NCI-H2029 treated with DMSO at 0.1 percent for 48 hours (cell line): ENCODE data around the gene PRCC.

Experiments
- DNase-seq: peaks from one replicate; lab custom pipeline; 2025; lab: John Stamatoyannopoulos, UW

PRCC gene

DNA sequence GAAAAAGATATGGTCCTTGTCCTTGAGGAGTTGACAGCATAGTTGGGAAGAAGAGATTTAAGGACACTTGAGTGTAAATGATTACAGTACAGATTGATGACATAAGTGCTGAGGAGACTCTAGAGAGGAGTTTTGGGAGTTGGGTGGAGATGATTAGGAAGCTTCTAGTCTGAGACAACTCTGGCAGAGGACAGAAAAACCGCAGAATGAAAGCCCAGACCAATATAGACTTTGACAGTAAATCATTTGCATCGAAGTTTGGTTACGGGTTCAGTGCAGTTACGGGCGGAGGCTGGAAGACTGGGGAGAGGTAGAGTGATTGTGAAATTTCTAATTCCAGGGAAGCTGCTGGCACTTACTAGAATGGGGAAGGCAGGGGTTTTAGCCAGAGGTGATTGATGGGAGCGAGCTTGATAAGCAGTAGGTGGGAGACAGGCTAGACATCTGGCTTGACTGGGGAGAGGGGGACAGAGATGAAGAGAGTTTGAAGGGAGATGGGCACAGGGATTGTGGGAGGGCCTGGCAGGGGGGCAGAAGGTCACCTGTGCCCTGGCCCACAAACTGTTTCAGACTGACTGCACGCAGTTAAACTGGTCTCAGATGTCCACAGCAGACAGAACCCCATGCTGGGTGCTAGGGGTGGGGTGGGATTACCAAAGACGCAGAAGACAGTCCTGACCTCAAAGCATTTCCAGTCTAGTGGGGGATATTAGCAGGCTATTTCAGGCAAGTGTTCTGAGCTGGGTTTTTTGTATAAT, 29.2 kb downstream of the PRCC start:
- no peak for DNase-seq

DNA sequence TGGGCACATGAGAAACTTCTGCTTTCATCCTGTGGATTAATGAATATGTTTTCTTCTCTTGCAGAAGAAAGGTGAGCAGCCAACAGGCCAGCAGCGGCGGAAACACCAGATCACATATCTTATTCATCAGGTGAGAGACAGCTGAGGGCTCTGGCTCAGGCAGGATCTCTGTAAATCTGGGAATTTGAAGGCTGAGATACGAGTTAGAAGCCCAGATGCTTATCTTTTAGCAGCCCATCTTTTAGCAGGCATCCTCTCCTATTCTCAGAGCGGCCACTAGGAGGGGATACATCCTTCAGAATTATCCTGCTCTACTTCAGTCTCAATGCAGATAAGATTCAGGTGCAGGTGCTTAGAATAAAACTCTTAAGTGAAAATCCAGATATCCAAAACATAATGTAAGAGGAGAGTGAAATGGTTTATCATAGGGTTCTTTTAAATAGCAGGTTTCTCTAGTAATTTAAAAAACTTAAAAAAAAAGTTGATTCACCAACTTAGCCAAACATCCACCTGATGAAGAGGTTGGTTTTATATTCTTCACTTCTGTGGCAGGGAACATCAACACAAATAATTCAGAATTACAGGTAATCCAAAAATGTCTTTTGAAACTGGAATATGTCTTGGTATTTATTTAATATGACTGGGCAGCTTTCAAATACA, 30.0 kb downstream of the PRCC start:
- DNase-seq: peak; percentile 37

DNA sequence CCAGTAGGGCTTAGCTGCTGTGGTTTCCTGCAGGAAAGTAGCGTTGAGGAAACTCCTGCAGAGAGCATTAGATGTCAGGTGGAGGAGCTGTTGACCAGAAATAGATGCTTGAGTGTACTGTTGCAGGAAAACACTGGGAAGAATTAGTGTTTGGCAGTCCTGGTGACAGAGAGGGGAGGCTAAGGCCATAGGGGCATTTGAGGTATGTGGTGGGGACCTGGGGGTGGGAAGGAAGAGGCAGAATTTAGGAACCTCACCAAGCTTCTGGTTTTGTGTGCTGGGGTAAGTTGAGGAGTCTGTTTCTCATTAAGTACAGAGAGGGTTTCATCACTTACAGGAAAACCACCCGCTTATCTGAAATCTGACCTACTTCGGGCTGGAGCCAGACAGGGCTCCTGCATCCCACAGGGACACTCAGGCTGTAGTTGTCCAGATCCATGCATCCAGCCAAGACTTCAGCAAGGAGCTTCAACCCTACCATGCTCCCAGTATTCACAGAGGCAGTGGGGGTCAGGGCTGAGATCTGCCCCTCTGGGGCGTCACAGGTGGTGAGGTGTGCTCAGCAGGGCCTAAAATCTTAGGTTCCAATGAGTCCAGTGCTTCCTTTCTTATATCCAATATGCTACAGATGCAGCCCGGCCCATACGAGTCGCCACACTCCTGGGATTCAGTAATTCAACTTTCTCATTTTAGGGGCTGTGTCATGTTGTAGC, 34.2 kb downstream of the PRCC start:
- DNase-seq: peak; percentile 2

DNA sequence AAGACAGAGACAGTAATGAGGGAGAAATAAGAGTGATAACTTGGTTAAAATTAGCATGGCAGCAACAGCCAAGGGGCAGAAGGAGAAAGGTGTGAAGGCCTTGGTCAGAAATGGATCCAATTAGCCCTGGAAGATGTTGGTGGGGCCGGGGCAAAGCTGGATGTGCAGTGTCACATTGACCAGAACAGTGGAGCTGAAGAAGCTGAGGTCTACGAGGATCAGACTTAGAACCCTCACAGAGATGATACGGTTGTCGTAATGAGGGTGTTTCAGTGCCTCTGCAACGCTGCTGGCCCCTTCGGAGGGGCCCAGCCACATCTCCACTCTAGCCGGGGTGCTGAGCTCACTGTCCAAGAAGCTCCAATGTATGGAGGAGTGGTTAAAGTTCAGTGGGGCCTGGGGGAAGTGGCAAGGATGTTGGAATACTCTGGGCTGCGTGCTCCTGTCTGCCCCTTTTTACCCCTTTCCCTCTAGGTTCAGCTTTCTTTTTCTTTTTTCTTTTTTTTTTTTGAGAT, 35.1 kb downstream of the PRCC start:
- no peak for DNase-seq

DNA sequence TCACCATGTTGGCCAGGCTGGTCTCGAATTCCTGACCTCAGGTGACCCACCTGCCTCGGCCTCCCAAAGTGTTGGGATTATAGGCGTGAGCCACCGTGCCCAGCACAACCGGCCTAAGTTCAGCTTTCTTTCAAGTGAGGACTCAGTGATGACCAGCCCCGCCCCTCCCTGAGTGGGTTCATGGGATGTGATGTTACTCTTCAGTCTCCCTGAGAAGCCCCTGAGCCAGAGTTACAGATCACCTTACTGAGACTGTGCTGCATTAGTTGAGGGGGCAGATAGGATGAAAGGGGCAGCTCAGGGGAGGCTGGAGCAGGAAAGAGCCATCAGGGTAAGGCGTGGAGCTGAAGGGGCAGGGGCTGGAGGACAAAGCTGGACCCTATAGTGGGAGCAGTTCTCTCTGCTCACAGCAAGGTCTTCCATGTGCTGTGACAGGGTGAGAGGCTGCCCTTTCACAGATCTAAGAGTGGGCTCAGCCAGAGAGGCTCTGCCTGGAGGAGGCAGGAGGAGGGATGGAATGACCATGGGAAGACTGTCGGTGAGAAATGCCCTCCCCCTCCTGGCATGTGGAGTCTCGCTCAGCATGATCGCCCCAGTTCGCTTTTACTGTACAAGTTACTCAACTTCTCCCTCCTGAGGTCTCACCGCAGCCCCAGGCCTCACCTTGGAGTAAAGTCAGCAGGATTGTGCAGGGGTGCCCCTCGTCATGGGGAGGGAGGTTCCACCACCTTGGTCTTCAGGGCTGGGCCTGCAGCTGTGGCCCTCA, 35.9 kb downstream of the PRCC start:
- DNase-seq: no peak

DNA sequence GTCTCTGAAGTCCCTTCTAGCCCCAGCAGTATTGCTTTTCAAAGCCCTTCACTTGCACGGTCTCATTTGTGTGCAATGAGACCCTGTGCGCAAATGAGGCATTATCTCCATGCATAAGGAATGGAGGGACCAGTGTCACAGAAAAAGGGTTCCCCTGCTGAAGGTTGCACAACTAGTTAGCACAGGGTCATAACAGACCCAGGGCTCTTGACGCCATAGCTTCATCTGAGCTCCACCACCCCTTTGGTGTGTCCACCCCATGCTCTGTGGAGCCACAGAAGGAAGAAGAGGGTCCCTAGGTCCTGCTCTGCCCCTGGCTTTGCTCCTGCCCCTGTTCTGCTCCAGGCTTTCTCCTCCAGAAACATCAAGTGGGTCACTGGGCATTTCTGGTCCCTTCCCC, 36.7 kb downstream of the PRCC start:
- DNase-seq: no peak

DNA sequence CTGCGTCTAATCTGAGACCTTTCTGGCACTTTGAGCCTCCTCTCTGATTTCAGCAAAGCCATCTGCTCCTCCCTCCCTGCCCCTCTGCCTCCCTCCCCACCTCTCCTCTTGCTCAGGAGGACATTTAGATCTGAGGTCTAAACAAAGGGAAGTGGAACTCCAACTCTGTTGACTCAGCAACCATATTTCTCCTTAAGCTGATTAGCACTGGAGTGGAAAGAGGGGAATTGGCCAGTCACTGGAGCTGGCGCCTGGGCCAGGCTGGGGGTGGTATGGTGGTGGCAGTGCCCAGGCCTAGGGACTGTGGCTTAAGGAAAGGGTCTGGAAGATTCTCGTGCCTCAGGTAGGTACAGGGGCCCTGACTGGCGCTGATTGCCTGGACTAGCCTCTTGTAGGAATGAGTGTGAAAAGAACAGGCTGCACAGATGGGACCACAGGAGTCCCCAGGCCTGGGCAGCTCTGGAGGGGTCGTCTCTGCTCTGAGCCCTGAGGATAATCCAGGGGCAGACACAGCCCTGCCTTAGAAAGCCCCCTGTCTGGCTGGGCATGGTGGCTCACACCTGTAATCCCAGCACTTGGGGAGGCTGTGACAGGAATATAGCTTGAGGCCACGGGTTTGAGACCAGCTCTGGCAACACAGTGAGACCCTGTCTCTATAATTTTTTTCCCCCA, 37.4 kb downstream of the PRCC start:
- DNase-seq: peak; percentile 91

DNA sequence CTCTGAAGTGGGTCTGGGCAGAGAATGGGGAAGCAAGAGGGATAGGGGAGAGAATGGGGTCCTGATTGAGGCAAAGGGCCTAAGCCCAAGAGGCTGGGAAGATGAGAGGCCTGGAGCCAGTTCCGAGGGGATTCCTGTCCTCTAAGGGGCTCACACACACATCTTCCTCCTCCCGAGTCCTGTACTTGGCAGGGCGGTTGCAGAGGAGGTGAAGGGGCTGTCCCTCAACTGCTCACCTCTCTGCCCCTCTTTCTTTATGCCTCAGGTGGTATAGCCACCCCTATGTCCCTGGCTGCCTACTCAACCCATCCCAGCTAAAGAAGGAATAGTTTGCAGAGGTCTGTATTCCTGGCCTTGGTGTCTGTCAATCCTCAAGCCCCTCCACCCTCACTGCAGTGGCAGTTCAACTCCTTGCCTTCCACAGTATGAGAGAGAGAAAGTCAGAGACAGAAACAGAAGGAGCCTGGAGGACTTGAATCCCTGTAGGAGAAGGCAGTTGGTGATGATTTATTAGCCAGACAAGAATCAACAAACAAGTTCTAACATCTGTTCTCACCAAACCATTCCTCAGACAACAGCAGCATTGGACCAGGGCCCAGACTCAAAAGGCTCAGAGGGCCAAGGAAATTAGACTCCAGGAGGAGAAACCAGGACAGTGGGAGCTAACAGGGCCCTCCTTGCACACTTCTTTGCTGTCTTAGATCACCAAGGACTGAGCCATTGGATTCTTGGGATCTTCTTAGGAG, 38.6 kb downstream of the PRCC start:
- peak; percentile 43 for DNase-seq

DNA sequence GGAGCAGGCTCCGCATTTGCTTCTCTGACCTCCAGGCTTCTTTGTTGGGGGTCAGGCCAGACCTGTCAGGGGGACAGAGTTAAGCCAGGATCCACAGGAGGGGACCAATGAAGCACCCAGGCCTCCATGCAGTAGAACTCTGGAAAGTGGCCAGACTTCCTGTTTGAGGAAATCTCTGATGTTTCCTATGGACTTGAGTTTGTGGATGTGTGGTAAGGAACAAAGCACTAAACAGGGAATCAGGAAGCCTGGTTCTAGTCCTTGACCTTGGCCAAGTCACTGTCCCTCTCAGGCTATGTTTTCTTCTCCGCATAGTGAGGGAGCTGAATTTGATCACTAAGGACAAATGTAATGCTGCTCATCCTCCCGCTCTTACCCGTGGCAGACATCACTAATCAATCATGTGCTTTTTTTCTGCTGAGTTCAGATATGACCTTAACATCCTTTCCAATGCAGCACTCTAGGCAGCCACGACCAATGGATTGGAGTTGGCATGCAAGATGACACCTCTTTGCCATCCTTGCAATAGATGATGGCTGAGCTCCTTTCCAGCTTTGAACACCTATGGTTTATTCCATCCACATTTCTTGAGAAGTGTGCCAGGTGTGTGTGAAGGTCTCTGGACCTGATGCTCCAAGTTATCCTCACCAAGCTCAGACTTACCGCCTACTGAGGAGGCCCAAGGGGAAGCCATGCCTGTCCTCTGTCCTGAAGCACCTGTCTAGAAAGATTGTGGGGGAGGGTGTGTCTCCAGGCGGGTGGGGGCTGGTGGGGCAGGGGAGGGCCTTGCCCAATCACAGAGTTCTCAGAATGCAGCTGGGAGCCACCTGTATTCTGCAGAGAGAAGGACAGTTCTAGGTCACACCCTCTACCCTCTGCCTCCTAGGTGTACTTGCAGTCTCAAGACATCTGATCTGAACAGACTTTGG, 39.4 kb downstream of the PRCC start:
- DNase-seq: peak; percentile 36

DNA sequence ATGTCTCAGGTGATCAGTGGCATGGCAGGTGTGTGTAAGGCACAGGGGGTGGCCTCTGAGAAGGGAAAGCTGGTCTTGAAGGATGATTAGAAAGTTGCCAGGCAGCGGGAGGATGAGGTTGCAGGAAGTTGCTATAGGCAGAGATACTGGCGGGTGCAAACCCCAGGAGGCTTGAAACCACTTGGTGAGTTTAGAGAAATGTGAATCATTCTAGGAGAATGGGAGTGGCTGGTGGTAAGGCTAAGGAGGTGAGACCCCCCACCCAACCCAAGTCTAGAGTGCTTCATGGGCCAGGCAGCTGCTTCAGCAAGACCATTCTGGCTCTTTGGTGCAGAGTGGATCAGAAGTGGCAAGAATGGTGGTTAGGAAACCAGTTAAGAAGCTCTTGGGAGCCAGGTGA, 40.3 kb downstream of the PRCC start:
- no peak for DNase-seq

DNA sequence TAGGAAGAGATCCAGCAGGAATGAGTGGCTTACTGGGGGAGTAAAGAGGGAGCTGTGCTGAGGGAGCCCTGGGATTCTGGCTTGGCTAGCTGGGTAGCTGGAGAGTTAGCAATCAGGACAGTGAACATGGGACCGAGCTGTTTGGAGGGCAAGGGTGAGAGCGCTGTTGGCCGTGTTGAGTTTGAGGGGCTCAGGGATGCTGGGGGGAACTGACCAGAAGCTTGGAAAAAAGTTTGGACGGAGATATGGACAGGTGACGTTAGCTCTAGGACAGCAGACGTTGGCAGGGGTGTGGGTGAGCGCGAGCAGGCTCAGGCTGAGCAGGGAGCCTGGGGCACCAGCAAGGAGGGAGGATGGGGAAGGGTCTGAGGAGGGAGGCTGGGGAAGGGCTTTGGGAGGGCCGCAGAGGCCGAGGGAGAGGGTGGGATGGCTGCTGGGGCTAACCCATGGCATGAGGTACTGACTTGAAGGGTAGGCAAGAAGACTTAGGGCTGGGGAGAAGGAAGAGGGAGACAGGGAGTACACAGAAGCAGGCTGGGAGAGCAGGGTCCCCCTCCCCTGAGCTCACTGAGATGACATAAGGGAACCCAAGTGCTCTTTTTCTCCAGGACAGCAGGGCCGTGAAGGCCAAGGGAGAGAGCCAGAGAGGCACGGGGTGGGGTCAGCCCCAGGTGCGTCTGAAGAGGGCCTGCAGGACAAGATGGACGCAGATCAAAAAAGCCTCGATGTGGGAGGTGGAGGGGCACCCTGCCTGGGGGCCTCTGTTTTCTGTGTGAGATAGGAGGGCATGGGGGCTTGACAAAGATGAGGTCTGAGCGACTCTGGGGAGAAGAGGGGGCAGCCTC, 41.1 kb downstream of the PRCC start:
- no peak for DNase-seq

DNA sequence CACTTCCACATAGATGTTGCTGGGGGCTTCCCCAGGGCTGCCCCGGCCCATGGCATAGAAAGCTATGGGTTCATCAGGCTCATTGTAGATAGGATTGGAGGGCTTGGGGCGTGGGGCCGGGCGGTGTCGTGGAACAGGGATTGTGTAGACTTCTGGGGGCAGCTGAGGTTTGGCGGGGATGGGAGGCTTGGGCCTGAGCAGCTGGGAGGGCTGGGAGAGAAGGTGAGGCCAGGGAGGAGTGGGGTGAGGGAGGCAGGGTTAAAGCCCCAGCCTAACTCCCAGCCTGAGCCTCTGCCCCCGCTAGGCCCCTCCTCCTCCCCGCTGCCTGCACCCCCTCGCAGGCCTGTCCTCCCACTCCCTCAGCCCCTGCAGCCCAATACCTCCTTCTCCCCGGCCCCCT, 41.9 kb downstream of the PRCC start:
- no peak for DNase-seq

DNA sequence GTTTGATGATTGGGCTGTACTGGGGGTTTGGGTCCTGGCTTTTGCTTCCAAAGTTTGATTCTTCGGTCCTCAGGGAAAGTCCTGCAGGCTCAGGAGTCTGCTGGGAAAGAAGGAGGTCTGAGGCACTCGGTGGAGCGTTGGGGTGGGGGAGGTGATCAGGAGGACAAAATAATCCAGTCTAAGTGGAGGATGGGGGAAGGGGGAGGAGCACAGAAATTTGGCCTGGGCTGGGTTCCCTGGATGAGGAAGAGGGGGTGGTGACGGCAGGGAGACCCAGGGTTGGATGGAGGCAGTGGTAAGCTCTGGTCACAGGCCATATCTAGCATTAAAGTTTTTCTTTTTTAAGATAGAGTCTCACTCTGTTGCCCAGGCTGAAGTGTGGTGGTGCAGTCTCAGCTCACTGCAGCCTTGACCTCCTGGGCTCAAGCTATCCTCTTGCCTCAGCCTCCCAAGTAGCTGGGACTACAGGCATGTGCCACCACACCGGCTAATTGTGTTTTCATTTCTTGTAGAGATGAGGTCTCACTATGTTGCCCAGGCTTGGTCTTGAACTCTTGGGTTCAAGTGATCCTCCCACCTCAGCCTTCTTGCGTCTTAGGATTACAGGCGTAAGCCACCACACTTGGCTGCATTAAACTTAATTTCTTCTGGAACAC, 42.5 kb downstream of the PRCC start:
- DNase-seq: no peak

DNA sequence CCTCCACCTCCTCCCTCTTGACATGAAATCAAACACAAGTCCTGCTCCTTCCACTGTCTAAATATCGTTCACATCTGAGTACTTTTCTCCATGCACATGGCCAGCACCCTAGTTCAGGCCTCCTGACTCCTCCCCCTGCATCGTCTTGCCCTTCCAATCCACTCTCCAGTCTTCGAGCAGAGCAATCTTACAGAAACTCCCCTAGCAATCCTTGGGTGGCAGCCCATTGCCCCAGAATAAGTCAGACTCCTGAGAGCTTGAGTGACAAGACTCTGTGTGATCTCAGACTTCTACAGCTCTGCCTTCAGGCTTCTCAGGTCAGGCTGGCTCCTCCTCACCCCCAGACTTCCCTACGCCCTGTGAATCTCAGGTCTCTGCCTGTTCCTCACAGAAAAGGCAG, 43.8 kb downstream of the PRCC start:
- no peak for DNase-seq

DNA sequence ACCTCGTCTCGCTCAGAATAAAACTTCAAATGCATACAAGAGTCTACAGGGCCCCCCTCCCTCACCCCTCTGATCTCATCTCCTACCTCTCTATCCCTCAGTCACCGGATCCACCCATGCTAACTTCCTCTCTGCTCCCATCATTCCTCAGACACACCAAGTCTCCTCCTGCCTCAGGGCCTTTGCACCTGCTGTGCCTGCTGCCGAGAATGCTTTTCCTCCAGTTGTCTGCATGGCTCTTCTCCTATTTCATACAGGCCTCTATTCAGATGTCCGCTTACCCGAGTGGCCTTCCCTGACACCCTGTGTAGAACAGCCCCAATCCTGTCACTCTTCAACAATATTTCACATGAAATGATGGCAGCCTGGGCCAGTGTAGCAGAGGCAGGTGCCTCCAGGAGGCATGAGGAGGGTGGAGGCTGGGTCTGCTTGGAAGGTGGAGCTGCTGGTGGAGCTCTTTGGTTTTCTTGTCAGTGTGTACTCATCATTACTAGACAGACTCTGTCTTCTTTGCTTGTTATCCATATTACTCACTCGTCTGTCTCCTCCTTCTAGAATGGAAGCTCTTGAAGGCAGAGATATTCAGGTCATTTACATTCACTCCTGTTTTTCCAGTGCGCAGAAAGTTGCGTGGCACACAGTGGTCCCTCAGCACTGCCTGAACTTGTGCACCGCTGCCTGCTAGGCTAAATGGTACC, 45.1 kb downstream of the PRCC start:
- no peak for DNase-seq

DNA sequence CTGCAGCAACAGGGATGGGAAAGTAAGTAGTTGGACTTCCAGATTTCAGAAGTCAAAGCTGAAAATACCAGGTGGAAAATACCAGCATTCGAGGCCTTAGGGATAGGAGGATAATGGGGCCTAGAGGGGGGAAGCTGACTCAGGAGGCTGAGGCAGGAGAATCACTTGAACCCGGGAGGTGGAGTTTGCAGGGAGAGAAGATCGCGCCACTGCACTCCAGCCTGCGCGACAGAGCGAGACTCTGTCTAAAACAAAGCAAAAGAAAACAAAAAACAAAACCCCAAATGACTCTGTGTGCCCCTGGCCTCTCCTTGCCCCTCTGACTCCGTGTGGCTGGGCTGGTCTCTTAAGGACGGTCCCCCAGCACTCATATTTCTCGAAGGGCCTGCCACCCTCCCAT, 46.0 kb downstream of the PRCC start:
- no peak for DNase-seq

DNA sequence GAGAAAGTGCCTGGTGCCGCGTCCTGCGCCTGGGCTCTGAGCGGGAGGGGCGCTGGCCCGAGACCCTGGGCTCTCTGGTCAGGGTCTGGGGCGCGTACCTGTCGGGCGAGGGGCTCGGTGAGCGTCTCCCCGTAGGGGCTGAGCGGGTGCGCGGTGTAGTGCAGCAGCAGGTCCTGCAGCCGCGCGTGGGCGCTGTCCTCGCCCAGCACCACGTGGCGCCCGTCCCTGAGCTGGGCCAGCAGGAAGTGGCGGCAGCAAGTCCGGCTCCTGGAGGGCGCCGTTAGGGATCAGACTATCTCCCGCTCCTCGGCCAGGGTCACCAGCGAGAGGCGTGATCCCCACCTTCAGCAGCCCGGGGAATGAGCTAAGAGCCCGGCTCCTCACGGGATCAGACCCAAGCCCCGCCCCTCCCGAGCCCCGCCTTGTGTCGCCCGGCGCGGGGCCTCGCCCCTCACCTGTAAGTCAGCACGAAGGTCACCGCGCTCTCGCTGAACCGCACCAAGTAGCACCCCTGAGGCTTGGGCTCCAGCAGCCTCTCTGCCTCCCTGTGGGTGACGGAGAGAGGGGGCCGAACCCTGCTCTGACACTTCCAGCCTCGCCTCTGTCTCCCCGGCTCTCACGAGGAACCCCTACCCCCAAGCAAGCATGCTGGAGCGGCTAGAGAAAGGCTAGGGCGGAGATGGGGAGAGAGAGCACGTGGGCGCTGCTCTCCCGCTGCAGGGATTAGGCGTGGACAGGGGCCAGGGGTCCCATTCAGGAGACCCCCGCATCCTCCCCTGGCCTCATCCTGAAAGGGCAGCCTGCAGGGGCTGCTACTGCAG, 46.6 kb downstream of the PRCC start:
- no peak for DNase-seq
